Parathyroid adenoma (tissue), 2 donors: ENCODE results near the gene PGS1.

Experiments
- H2AFZ ChIP-seq: fragments of 300-600 bp; sonication (generic); one replicate; pipeline ENCODE4 v1.7.0; 2017; ENCODE audit warnings: antibody characterized with exemption, mild to moderate bottlenecking
- H3K27ac ChIP-seq: fragments of 300-600 bp; sonication (generic); one replicate; pipeline ENCODE4 v1.7.0; 2017
- H3K27me3 ChIP-seq: fragments of 300-600 bp; sonication (generic); one replicate; pipeline ENCODE4 v1.7.0; 2017; ENCODE audit warnings: low read length; ENCODE audit not compliant: control insufficient read depth, insufficient read depth
- H3K36me3 ChIP-seq: fragments of 300-600 bp; sonication (generic); one replicate; pipeline ENCODE4 v1.7.0; 2017; ENCODE audit warnings: low read length; ENCODE audit not compliant: control insufficient read depth, insufficient read depth
- H3K4me1 ChIP-seq: fragments of 300-600 bp; sonication (generic); one replicate; pipeline ENCODE4 v1.7.0; 2017; ENCODE audit warnings: control low read depth
- H3K4me2 ChIP-seq: fragments of 300-600 bp; sonication (generic); one replicate; pipeline ENCODE4 v1.7.0; 2017; ENCODE audit warnings: low read length
- H3K4me3 ChIP-seq: fragments of 300-600 bp; sonication (generic); one replicate; pipeline ENCODE4 v1.7.0; 2017; ENCODE audit warnings: low read depth, low read length
- H3K79me2 ChIP-seq: fragments of 300-600 bp; sonication (generic); one replicate; pipeline ENCODE4 v1.7.0; 2017; ENCODE audit warnings: control low read depth
- H3K9ac ChIP-seq: fragments of 300-600 bp; sonication (generic); one replicate; pipeline ENCODE4 v1.7.0; 2017; ENCODE audit warnings: mild to moderate bottlenecking
- H3K9me3 ChIP-seq: fragments of 300-600 bp; sonication (generic); one replicate; pipeline ENCODE4 v1.7.0; 2017; ENCODE audit warnings: low read length; ENCODE audit not compliant: control insufficient read depth
- TF ChIP-seq, protein P1 (sequence below): fragments of 300-600 bp; sonication (generic); IDR thresholded peaks from one replicate; pipeline ENCODE4 v1.7.0; 2017; ENCODE audit warnings: antibody characterized with exemption, mild to moderate bottlenecking
- donor health status: primary hyperparathyroidism.

PGS1 gene

GRCh38 chr17:78473951-78474613, 95.6 kb downstream of the PGS1 start:
- H2AFZ ChIP-seq: no peak overlapping the region
- no peak overlapping the region for H3K27ac ChIP-seq
- TF ChIP-seq, protein P1, sequence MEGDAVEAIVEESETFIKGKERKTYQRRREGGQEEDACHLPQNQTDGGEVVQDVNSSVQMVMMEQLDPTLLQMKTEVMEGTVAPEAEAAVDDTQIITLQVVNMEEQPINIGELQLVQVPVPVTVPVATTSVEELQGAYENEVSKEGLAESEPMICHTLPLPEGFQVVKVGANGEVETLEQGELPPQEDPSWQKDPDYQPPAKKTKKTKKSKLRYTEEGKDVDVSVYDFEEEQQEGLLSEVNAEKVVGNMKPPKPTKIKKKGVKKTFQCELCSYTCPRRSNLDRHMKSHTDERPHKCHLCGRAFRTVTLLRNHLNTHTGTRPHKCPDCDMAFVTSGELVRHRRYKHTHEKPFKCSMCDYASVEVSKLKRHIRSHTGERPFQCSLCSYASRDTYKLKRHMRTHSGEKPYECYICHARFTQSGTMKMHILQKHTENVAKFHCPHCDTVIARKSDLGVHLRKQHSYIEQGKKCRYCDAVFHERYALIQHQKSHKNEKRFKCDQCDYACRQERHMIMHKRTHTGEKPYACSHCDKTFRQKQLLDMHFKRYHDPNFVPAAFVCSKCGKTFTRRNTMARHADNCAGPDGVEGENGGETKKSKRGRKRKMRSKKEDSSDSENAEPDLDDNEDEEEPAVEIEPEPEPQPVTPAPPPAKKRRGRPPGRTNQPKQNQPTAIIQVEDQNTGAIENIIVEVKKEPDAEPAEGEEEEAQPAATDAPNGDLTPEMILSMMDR: no peak
- H3K4me1 ChIP-seq: no peaks in the 10 kb centered on the region
- no peaks in the 10 kb centered on the region for H3K36me3 ChIP-seq
- no peaks in the 10 kb centered on the region for H3K9me3 ChIP-seq
- no peak overlapping the region for H3K4me3 ChIP-seq
- no peak overlapping the region for H3K9ac ChIP-seq
- H3K4me2 ChIP-seq: no peak overlapping the region
- peaks cover 4% of the 10 kb centered on the region for H3K27me3 ChIP-seq
- no peaks in the 10 kb centered on the region for H3K79me2 ChIP-seq
